Keratinocyte (primary cell): ENCODE data around the gene THOC5.

ENCODE experiments used
- EZH2 ChIP-seq: IDR thresholded peaks from one replicate; pipeline ENCODE4 v1.6.1; 2012; ENCODE audit warnings: inconsistent platforms, mild to moderate bottlenecking, low read length, moderate library complexity
- TF ChIP-seq, protein P1 (sequence below), 3 experiments: IDR thresholded peaks in 1 of 3; conservative IDR thresholded peaks in 1 of 3; optimal IDR thresholded peaks in 1 of 3; 2 replicates in 2 of 3; 3 replicates in 1 of 3; pipeline versions ENCODE3 to v1.5.1; 2011; ENCODE audit warnings: low read length in 3 of 3, mild to moderate bottlenecking in 3 of 3, moderate library complexity in 2 of 3, control low read depth in 1 of 3, inconsistent platforms in 1 of 3; ENCODE audit not compliant: insufficient read depth in 2 of 3; ENCODE audit errors: extremely low read depth in 1 of 3

DNA sequence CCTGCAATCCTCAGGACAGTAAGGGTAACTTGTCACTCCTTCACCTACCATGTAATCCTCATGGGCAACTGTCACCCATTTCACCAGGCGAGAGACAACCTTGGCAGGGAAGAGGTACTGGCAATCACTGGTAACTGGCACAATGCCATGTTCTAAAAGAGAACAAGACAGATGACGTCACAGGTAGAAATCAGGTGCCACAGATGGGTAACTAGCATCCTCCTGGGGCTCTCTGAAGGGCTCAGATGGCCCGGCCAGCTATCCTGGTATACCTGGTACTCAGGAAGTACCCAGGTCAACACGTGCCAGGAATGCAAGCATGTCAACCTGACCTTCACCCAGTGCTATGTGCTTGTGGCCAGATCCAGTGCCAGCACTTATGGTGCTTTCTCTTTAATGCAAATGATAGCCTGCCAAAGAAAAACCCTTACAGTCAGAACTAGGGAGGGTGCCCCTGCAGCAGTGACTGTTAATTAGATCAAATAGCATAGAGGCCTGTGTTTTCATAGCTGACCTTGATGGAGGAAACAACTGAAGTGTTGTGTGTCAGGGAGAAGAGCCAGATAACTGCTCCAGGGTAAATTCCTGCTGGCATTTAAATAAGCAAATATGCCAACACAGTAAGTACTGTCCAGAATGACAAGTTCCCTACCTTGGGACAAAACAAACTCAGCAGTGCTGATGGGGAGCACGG is 36.2 kb downstream of the THOC5 start:
- TF ChIP-seq, protein P1, sequence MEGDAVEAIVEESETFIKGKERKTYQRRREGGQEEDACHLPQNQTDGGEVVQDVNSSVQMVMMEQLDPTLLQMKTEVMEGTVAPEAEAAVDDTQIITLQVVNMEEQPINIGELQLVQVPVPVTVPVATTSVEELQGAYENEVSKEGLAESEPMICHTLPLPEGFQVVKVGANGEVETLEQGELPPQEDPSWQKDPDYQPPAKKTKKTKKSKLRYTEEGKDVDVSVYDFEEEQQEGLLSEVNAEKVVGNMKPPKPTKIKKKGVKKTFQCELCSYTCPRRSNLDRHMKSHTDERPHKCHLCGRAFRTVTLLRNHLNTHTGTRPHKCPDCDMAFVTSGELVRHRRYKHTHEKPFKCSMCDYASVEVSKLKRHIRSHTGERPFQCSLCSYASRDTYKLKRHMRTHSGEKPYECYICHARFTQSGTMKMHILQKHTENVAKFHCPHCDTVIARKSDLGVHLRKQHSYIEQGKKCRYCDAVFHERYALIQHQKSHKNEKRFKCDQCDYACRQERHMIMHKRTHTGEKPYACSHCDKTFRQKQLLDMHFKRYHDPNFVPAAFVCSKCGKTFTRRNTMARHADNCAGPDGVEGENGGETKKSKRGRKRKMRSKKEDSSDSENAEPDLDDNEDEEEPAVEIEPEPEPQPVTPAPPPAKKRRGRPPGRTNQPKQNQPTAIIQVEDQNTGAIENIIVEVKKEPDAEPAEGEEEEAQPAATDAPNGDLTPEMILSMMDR (optimal IDR thresholded peaks at IDR 0.05 in 1 of 3, IDR thresholded peaks at IDR 0.05 in 1 of 3, conservative IDR thresholded peaks at IDR 0.05 in 1 of 3; ENCODE audit: extremely low read depth in 1 of 3, insufficient read depth in 2 of 3, low read length in 3 of 3) = no peak
- no peak for TF ChIP-seq EZH2
